Lower leg skin (tissue), 4 donors: Measurements from ENCODE around the gene FOSL1. TPM values are rescaled to one million over a fixed set of nuclear protein-coding genes. Genes with fewer than 3 reads are reported as not detected.

Source experiments
- DNase-seq, 2 donors: peaks; one replicate each; pipeline ENCODE4 v3.0.0-alpha.2; 2019; ENCODE audit warnings: low spot score in 2 of 2
- H3K4me3 ChIP-seq: fragments of 200-600 bp; sonication (generic); 2 replicates; pipeline ENCODE4 v1.5.1; 2017; ENCODE audit warnings: mild to moderate bottlenecking, low read depth; ENCODE audit not compliant: poor library complexity, severe bottlenecking
- POLR2A ChIP-seq, 2 donors: fragments of 450-650 bp; IDR thresholded peaks; one replicate each; pipeline ENCODE4 v1.6.1; 2016 to 2017; ENCODE audit warnings: antibody characterized with exemption in 2 of 2, mild to moderate bottlenecking in 1 of 2, moderate library complexity in 1 of 2
- WGBS, 2 donors: methylation state at CpG; one replicate each; pipeline ENCODE4 v1.1.5; 2018; 5-methylcytosine and 5-hydroxymethylcytosine counted together
- intact Hi-C: fragments of 100-400 bp; cut with DNase I; formaldehyde crosslinking; loops from one replicate; pipeline ENCODE4 v1.15.0; 2023; ENCODE audit warnings: low total_unique reads
- total RNA-seq, 4 donors: library from RNA; depleted of rRNA; stranded (reverse); fragments of >200 nt; gene quantifications; one replicate each; pipeline ENCODE4 v1.1.0, GENCODE V29; 2016
- TF ChIP-seq, protein P1 (sequence below), 3 donors: fragments of 450-650 bp; IDR thresholded peaks; one replicate each; pipeline ENCODE4 v1.5.1; 2016; ENCODE audit warnings: antibody characterized with exemption in 3 of 3, mild to moderate bottlenecking in 3 of 3, moderate library complexity in 2 of 3

Gene FOSL1
- total RNA-seq, 4 donors from 2014 or later = 2.4 to 7.5 (median 5.3) TPM

DNA sequence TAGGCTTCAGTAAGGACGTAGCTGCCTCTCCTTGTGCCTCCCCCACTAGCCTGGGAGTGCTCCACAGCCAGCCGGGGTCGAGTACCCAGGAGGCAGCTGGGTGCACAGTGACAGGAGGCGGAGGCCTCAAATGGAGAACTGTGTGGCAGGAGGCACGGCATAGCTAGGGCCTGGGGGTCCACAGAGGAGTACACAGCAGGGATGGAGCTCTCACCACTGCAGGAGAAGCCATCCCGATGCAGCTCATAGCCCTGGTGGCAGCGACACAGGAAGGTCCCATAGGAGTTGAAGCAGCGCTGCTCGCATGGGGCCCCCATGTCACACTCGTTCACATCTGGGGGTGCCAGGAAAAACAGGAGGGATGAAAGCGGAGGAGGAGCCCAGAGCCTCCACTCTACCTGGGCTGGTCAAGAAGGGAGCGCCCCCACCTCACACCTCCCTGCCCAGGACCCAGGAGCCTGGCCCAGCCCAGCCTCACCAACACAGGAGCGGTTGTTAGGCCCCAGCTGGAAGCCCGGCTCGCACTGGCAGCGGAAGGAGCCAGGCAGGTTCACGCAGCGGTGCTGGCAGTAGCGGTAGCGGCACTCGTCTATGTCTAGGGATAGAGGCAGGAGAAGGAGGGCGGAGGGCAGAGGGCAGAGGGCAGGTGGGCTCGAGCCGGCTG is 30.4 kb downstream of the FOSL1 start:
- intact Hi-C loops = no loop called here
- TF ChIP-seq POLR2A (IDR thresholded peaks at IDR 0.05) = no peak
- TF ChIP-seq, protein P1, sequence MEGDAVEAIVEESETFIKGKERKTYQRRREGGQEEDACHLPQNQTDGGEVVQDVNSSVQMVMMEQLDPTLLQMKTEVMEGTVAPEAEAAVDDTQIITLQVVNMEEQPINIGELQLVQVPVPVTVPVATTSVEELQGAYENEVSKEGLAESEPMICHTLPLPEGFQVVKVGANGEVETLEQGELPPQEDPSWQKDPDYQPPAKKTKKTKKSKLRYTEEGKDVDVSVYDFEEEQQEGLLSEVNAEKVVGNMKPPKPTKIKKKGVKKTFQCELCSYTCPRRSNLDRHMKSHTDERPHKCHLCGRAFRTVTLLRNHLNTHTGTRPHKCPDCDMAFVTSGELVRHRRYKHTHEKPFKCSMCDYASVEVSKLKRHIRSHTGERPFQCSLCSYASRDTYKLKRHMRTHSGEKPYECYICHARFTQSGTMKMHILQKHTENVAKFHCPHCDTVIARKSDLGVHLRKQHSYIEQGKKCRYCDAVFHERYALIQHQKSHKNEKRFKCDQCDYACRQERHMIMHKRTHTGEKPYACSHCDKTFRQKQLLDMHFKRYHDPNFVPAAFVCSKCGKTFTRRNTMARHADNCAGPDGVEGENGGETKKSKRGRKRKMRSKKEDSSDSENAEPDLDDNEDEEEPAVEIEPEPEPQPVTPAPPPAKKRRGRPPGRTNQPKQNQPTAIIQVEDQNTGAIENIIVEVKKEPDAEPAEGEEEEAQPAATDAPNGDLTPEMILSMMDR (IDR thresholded peaks at IDR 0.05) = no peak
- no peak overlapping the region for H3K4me3 ChIP-seq
- 75 to 78% methylated on average over 23 to 24 of the region's 24 CpGs for WGBS, 2 donors
- no peak for DNase-seq

DNA sequence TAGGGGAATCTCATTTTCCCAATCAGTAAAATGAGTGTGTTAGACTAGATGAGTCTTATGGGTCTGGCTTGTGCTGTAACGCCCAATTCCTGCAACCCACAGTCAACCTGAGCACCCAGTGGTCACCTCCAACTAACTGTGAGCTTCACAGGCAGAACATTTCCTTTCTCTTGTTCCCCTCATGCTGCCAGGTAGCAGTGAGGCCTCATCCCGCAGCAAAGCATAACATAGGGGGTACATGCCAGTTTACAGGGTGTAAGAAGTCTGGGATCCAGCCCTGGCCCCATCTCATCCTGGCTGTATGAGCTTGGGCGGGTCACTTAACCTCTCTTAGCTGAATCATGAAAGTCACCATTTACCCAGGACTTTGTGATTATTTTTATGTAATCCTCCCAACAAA is 31.3 kb downstream of the FOSL1 start:
- no peak overlapping the region for H3K4me3 ChIP-seq
- DNase-seq = no peak
- intact Hi-C loops = no loop called here
- WGBS, 2 donors = 87 to 93% methylated on average over 3 of the region's 3 CpGs
- TF ChIP-seq, protein P1 (IDR thresholded peaks at IDR 0.05) = no peak

DNA sequence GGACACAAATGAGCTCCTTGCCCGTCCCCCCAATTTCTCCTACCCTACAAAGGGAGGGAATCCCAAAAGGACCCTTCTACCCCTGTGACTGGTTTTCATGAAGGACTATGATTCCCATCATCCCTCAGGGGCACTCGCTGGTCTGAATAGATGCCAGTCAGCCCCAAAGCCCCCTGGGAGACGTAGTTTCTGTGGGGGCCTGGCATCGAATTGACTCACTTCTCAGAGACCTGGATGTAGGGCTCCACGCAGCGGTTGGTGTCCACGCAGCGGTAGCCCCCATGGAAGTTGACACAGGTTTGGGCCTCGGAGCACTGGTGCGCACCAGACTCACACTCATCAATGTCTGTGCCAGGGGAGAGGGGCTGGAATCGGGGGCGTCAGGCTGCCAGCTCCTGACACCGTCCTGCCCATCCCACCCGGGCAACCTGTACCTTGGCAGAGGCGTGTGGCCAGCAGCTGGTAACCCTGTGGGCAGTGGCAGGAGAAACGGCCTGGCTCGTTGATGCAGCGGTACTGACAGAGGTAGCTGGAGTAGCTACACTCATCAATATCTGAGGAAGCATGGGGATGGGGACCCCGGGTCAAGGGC is 32.0 kb downstream of the FOSL1 start:
- intact Hi-C loops = no loop called here
- no peak for DNase-seq
- WGBS, 2 donors = 84 to 89% methylated on average over 11 to 19 of the region's 19 CpGs
- H3K4me3 ChIP-seq = no peak overlapping the region
- TF ChIP-seq, protein P1 (IDR thresholded peaks at IDR 0.05) = no peak
- no peak for TF ChIP-seq POLR2A (IDR thresholded peaks at IDR 0.05)

DNA sequence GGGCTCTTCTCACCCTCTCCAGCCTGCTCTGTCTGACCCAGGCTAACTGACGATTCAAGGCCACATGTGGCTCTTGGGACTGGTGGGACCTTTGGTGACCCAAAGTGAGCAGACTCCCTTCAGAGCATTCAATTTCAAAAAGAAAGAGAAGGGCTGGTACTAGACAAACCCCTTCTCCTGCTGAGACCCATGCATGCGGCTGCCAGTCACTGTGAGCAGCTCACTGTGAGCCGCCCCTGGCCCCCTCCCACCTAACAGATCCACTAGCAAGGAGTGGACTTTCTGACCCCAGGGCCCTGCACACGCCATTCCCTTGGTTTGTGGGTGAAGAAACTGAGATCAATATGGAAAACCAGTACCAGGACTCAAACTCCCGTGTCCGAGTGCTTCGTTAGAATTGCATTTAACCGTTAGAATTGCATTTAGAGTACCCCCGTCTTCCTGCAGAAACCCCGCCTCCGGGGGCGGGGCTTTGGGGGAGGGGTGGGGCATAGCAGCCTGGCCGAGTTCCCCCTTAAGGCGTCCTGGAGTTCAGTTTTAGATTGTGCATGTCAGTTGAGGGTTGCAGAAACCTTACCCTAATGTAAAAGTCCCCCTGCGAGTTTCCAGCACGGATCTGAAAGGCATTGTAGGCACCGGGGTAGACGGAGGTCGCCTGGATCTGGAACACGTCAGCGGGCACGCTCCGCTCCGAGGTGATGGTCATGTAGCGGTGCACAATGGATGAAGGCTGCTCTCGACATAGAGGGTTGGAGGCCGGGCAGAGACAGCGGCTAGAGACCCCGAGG is 32.7 kb downstream of the FOSL1 start:
- intact Hi-C loops = no loop called here
- H3K4me3 ChIP-seq = no peak overlapping the region
- no peak for TF ChIP-seq POLR2A (IDR thresholded peaks at IDR 0.05)
- TF ChIP-seq, protein P1 (IDR thresholded peaks at IDR 0.05) = no peak
- DNase-seq = no peak
- 68% methylated on average over 29 of the region's 29 CpGs for WGBS, 2 donors

DNA sequence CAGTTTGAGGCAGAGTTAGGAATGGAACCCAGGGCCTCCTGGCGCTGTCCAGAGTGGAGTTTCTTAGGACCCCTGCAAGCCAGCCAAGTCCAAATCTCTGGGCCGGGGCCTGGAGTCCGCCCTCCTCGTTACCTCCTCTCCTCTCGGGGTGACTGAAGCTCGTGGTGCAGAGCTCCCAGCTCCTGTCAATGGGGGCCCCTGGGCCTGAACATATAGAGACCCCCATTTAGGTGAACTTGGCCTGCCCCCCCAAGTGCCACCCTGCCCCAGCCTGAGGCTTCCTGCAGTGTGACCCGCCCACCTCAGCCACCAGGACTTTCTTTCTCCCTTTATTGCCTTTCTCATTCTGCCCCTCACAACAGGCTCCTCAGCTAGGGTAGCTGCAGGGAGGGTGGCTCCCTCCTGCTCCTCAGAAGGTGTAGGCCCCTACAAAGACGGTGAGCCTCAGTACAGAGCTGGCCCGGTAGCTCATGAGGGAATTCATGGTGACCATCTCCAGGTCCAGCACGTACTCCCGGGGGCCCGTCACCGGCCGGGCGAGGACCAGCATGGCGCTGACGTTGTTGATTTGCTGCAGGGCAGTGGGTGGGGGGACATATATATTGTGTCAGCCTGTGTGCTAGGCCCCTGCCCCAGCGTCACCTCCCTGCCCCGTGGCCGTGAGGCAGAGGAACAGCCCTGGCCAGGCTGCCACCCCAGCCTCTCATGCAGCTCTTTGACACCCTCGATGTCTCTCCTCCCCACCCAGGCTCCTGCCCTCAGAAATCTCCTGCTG is 33.5 kb downstream of the FOSL1 start:
- 74 to 87% methylated on average over 14 to 21 of the region's 21 CpGs for WGBS, 2 donors
- TF ChIP-seq, protein P1 (IDR thresholded peaks at IDR 0.05) = no peak
- no peak for TF ChIP-seq POLR2A (IDR thresholded peaks at IDR 0.05)
- intact Hi-C loops = no loop called here
- H3K4me3 ChIP-seq = no peak overlapping the region
- DNase-seq = no peak
